Left ventricle myocardium inferior (tissue), 1 donor: ENCODE results near the gene SLC12A7. TPM values are rescaled to one million over a fixed set of nuclear protein-coding genes. Genes with fewer than 3 reads are reported as not detected.

Source experiments
- DNase-seq: peaks from one replicate; pipeline ENCODE4 v3.0.0-alpha.2; 2020
- H3K27ac ChIP-seq: fragments of 200-600 bp; replicated peaks from 2 replicates; pipeline ENCODE4 v1.8.0; 2021
- H3K27me3 ChIP-seq: fragments of 200-600 bp; 2 replicates; pipeline ENCODE4 v1.8.0; 2021; ENCODE audit warnings: low read depth
- H3K36me3 ChIP-seq: fragments of 200-600 bp; 2 replicates; pipeline ENCODE4 v1.8.0; 2021
- H3K4me1 ChIP-seq: fragments of 200-600 bp; 2 replicates; pipeline ENCODE4 v1.8.0; 2021
- H3K4me3 ChIP-seq: fragments of 200-600 bp; 2 replicates; pipeline ENCODE4 v1.8.0; 2021; ENCODE audit warnings: mild to moderate bottlenecking, moderate library complexity
- H3K9me3 ChIP-seq: fragments of 200-600 bp; replicated peaks from 2 replicates; pipeline ENCODE4 v1.8.0; 2021
- CTCF ChIP-seq: fragments of 200-600 bp; IDR thresholded peaks from 2 replicates; pipeline ENCODE4 v1.8.0; 2021; ENCODE audit warnings: antibody characterized with exemption, mild to moderate bottlenecking, borderline replicate concordance
- intact Hi-C: fragments of 100-400 bp; cut with micrococcal nuclease; formaldehyde crosslinking; loops from one replicate; pipeline ENCODE4 v1.11.0; 2022
- total RNA-seq: library from RNA; stranded (reverse); fragmentation: NEBNext Ultra II Directional; extraction: Animal tissue kit (Norgen Biotek cat#: 25700); gene quantifications from one replicate; pipeline ENCODE4 v1.2.1, GENCODE V29; 2021
- donor health status: DM: no; HTN: yes; CAD: no; lungs with severe emphysema.

The SLC12A7 gene
- total RNA-seq, 1 donor from 2014 or later: 140 TPM

- peaks cover 84% of the 10 kb centered on the region for H3K4me1 ChIP-seq
- H3K27ac ChIP-seq: peak overlapping the region; percentile 63
- no peak overlapping the region for H3K4me3 ChIP-seq
- no peak for DNase-seq
- no peaks in the 10 kb centered on the region for H3K9me3 ChIP-seq
- no peak for TF ChIP-seq CTCF
- H3K36me3 ChIP-seq: peaks cover 38% of the 10 kb centered on the region
- H3K27me3 ChIP-seq: no peaks in the 10 kb centered on the region
- intact Hi-C loops: no loop called here
Measured at GRCh38 chr5:1097381-1097987, 14.4 kb downstream of the SLC12A7 start.

- no peaks in the 10 kb centered on the region for H3K27me3 ChIP-seq
- peaks cover 45% of the 10 kb centered on the region for H3K36me3 ChIP-seq
- H3K27ac ChIP-seq: peak overlapping the region; percentile 63
- intact Hi-C loops: no loop called here
- H3K4me1 ChIP-seq: peaks cover 84% of the 10 kb centered on the region
- H3K4me3 ChIP-seq: no peak overlapping the region
- no peaks in the 10 kb centered on the region for H3K9me3 ChIP-seq
- TF ChIP-seq CTCF: no peak
- no peak for DNase-seq
Measured at GRCh38 chr5:1096838-1097237, 15.0 kb downstream of the SLC12A7 start.

- no peaks in the 10 kb centered on the region for H3K27me3 ChIP-seq
- no peak for TF ChIP-seq CTCF
- no peak overlapping the region for H3K4me3 ChIP-seq
- H3K36me3 ChIP-seq: peaks cover 54% of the 10 kb centered on the region
- no peak for DNase-seq
- intact Hi-C loops: no loop called here
- H3K9me3 ChIP-seq: no peaks in the 10 kb centered on the region
- peaks cover 84% of the 10 kb centered on the region for H3K4me1 ChIP-seq
- H3K27ac ChIP-seq: peak overlapping the region; percentile 27
Measured at GRCh38 chr5:1095990-1096363, 15.9 kb downstream of the SLC12A7 start.

GRCh38 chr5:1095302-1095989 lies 16.4 kb downstream of the SLC12A7 start:
- no peaks in the 10 kb centered on the region for H3K27me3 ChIP-seq
- peaks cover 84% of the 10 kb centered on the region for H3K4me1 ChIP-seq
- H3K4me3 ChIP-seq: no peak overlapping the region
- no peaks in the 10 kb centered on the region for H3K9me3 ChIP-seq
- DNase-seq: no peak
- TF ChIP-seq CTCF: no peak
- intact Hi-C loops: no loop called here
- H3K27ac ChIP-seq: peak overlapping the region; percentile 36
- H3K36me3 ChIP-seq: peaks cover 54% of the 10 kb centered on the region

- no peak for TF ChIP-seq CTCF
- DNase-seq: no peak
- H3K27me3 ChIP-seq: no peaks in the 10 kb centered on the region
- H3K9me3 ChIP-seq: no peaks in the 10 kb centered on the region
- peaks cover 84% of the 10 kb centered on the region for H3K4me1 ChIP-seq
- no peak overlapping the region for H3K4me3 ChIP-seq
- H3K36me3 ChIP-seq: peaks cover 48% of the 10 kb centered on the region
- intact Hi-C loops: no loop called here
- peak overlapping the region; percentile 83 for H3K27ac ChIP-seq
Measured at GRCh38 chr5:1094670-1095190, 17.1 kb downstream of the SLC12A7 start.
